ENCODE data around the gene MSLN. TPM values are rescaled to one million over a fixed set of nuclear protein-coding genes. Genes with fewer than 3 reads are reported as not detected.

MSLN gene
- total and polyA plus RNA-seq, 2 of the 13 experiments (the other 11 are each of a cell fraction or from before 2014, with no cell fraction given), result 2.0 to 2.3 TPM

- H3K4me2 ChIP-seq (ENCODE audit: low read depth, low read length), result no peak overlapping the region
- FAIRE-seq, result no peak
- peaks cover 13 to 55% of the 10 kb centered on the region in 2 experiments for H3K27me3 ChIP-seq (ENCODE audit: control insufficient read depth in 1 of 2, insufficient read depth in 2 of 2, low read length in 2 of 2)
- ATAC-seq, result no peak
- no TSS peak for BruUV-seq (replicated peaks)
- H3K9ac ChIP-seq (ENCODE audit: insufficient read depth, low read depth, low read length), result no peak overlapping the region
- H3K4me3 ChIP-seq (replicated peaks in 1 of 3; ENCODE audit: insufficient read depth in 1 of 3, low read depth in 2 of 3, low read length in 3 of 3), result no peak overlapping the region
- no peak for DNase-seq (ENCODE audit: low spot score)
- no peaks in the 10 kb centered on the region for H3K4me1 ChIP-seq (ENCODE audit: insufficient read depth, low read length)
- CTCF ChIA-PET (ENCODE audit: low intra/inter-chr PET ratio, low total read pairs), result no interaction called here
- no peaks in the 10 kb centered on the region for H3K9me3 ChIP-seq (ENCODE audit: low read length)
- in situ Hi-C loops (cut with HindIII; ENCODE audit: extremely low pct_ligation_motif_present, low pct_unique_long_range_greater_than_20kb), result no loop called here
- TF ChIP-seq HMG20A (CRISPR knock-in tag; IDR thresholded peaks at IDR 0.05; ENCODE audit: borderline replicate concordance) (no peak), ISL2 (CRISPR knock-in tag; IDR thresholded peaks at IDR 0.05) (no peak), ZNF101 (CRISPR knock-in tag; IDR thresholded peaks at IDR 0.05; ENCODE audit: borderline replicate concordance, low read depth) (no peak), SOX5 (CRISPR knock-in tag; IDR thresholded peaks at IDR 0.05; ENCODE audit: borderline replicate concordance) (no peak), SP2 (CRISPR knock-in tag; IDR thresholded peaks at IDR 0.05) (no peak), ZNF124 (CRISPR knock-in tag; IDR thresholded peaks at IDR 0.05) (no peak), TCF12 (IDR thresholded peaks at IDR 0.05) (no peak), TCF12 (CRISPR knock-in tag; IDR thresholded peaks at IDR 0.05) (no peak), CC2D1A (CRISPR knock-in tag; IDR thresholded peaks at IDR 0.05) (no peak)
- H4K20me1 ChIP-seq (ENCODE audit: insufficient read depth, low read length), result no peaks in the 10 kb centered on the region
- H3K79me2 ChIP-seq (ENCODE audit: insufficient read depth, low read length), result no peaks in the 10 kb centered on the region
- 7% methylated on average over 3 of the region's 19 CpGs for WGBS (ENCODE audit: low lambda C conversion rate)
- POLR2A ChIA-PET, result no interaction called here
- no peak overlapping the region for H3K27ac ChIP-seq (ENCODE audit: extremely low read length, insufficient read depth, low read length)
- intact Hi-C loops (cut with micrococcal nuclease; ENCODE audit: unreplicated experiment), result no loop called here
- no peak overlapping the region for H2AFZ ChIP-seq (ENCODE audit: low read length)
- 0 out of 5 replicates have a peak, but pooled peaks cover 0 to 6% of the 10 kb centered on the region in 2 experiments for H3K36me3 ChIP-seq (replicated peaks in 1 of 2; ENCODE audit: control insufficient read depth in 1 of 2, insufficient read depth in 2 of 2, low read length in 2 of 2)
Observed at GRCh38 chr16:781346-782010, 20.9 kb downstream of the MSLN start.

- ChIA-PET POLR2A (no interaction called here), CTCF (ENCODE audit: low intra/inter-chr PET ratio, low total read pairs) (no interaction called here)
- Histone ChIP-seq H3K36me3 (replicated peaks in 1 of 2; ENCODE audit: control insufficient read depth in 1 of 2, insufficient read depth in 2 of 2, low read length in 2 of 2) (0 out of 5 replicates have a peak, but pooled peaks cover 0 to 6% of the 10 kb centered on the region in 2 experiments), H3K9me3 (ENCODE audit: low read length) (no peaks in the 10 kb centered on the region), H3K27ac (ENCODE audit: extremely low read length, insufficient read depth, low read length) (no peak overlapping the region), H2AFZ (ENCODE audit: low read length) (no peak overlapping the region), H3K79me2 (ENCODE audit: insufficient read depth, low read length) (no peaks in the 10 kb centered on the region), H3K9ac (ENCODE audit: insufficient read depth, low read depth, low read length) (no peak overlapping the region), H3K27me3 (ENCODE audit: control insufficient read depth in 1 of 2, insufficient read depth in 2 of 2, low read length in 2 of 2) (peaks cover 13 to 55% of the 10 kb centered on the region in 2 experiments), H3K4me3 (replicated peaks in 1 of 3; ENCODE audit: insufficient read depth in 1 of 3, low read depth in 2 of 3, low read length in 3 of 3) (no peak overlapping the region), H4K20me1 (ENCODE audit: insufficient read depth, low read length) (no peaks in the 10 kb centered on the region), H3K4me2 (ENCODE audit: low read depth, low read length) (no peak overlapping the region), H3K4me1 (ENCODE audit: insufficient read depth, low read length) (peaks cover 4% of the 10 kb centered on the region; the same call in 1 of the 2 replicates)
- WGBS (ENCODE audit: low lambda C conversion rate), result 0% methylated on average over 1 of the region's 6 CpGs
- in situ Hi-C loops (cut with HindIII; ENCODE audit: extremely low pct_ligation_motif_present, low pct_unique_long_range_greater_than_20kb), result no loop called here
- TF ChIP-seq SETDB1 (CRISPR knock-in tag; IDR thresholded peaks at IDR 0.05; ENCODE audit: borderline replicate concordance) (no peak), CHD4 (IDR thresholded peaks at IDR 0.05; ENCODE audit: borderline replicate concordance, low read length) (no peak), RERE (CRISPR knock-in tag; IDR thresholded peaks at IDR 0.05; ENCODE audit: low read depth) (no peak), ZNF468 (CRISPR knock-in tag; IDR thresholded peaks at IDR 0.05) (no peak), ZNF598 (CRISPR knock-in tag; IDR thresholded peaks at IDR 0.05; ENCODE audit: borderline replicate concordance) (no peak)
- DNase-seq (ENCODE audit: low spot score), result no peak
- no TSS peak for BruUV-seq (replicated peaks)
- no peak for FAIRE-seq
- intact Hi-C loops (cut with micrococcal nuclease; ENCODE audit: unreplicated experiment), result no loop called here
- peak; percentile 7; the same call in 2 of the 3 replicates for ATAC-seq
Observed at GRCh38 chr16:782258-782657, 21.7 kb downstream of the MSLN start.

All from HepG2 (cell line).